Stimulated activated CD4-positive, alpha-beta T cell treated with anti-CD3 and anti-CD28 coated beads, TNF-alpha, amount 100 ng/mL, for 4 hours (primary cell): Measurements from ENCODE around the gene TPTE.
"Not testable (repeated sequence)": the region's sequence is repeated elsewhere in the genome, so short reads cannot be mapped to it uniquely, and the experiment has no call there.

Source experiments
- DNase-seq, 3 experiments: peaks; one replicate each; pipeline ENCODE4 v3.0.0-alpha.2; 2020; ENCODE audit warnings: low read depth in 3 of 3

The TPTE gene

GRCh38 chr21:10521091-10521598 lies at the start of gene TPTE:
TPTE (plus strand) TSS chr21:10521583; CDS start chr21:10538724, 17,141 bp downstream.
- no peak for DNase-seq

- not testable (repeated sequence) for DNase-seq
Observed at GRCh38 chr21:10471999-10472398, 49.4 kb upstream of the TPTE start.

GRCh38 chr21:10477794-10478193 lies 43.6 kb upstream of the TPTE start:
- not testable (repeated sequence) for DNase-seq

GRCh38 chr21:10479875-10480274 lies 41.5 kb upstream of the TPTE start:
- not testable (repeated sequence) for DNase-seq

GRCh38 chr21:10484864-10485263 lies 36.5 kb upstream of the TPTE start:
- not testable (repeated sequence) for DNase-seq

- not testable (repeated sequence) for DNase-seq
Observed at GRCh38 chr21:10490453-10490852, 30.9 kb upstream of the TPTE start.

- no peak for DNase-seq
Observed at GRCh38 chr21:10511116-10511515, 10.3 kb upstream of the TPTE start.

GRCh38 chr21:10516889-10517288 lies 4.5 kb upstream of the TPTE start:
- DNase-seq, result not testable (repeated sequence)

- not testable (repeated sequence) for DNase-seq
Observed at GRCh38 chr21:10517904-10518303, 3.5 kb upstream of the TPTE start.

- not testable (repeated sequence) for DNase-seq
Observed at GRCh38 chr21:10521835-10522500, 585 bp downstream of the TPTE start.

GRCh38 chr21:10539956-10540355 lies 18.6 kb downstream of the TPTE start:
- DNase-seq, result no peak

GRCh38 chr21:10544376-10544775 lies 23.0 kb downstream of the TPTE start:
- not testable (repeated sequence) for DNase-seq

- not testable (repeated sequence) for DNase-seq
Observed at GRCh38 chr21:10547868-10548267, 26.5 kb downstream of the TPTE start.

- DNase-seq, result not testable (repeated sequence)
Observed at GRCh38 chr21:10548331-10548954, 27.1 kb downstream of the TPTE start.

GRCh38 chr21:10570803-10571202 lies 49.4 kb downstream of the TPTE start:
- not testable (repeated sequence) for DNase-seq

- not testable (repeated sequence) for DNase-seq
Observed at GRCh38 chr21:10574531-10575310, 53.3 kb downstream of the TPTE start.

GRCh38 chr21:10575311-10575667 lies 53.9 kb downstream of the TPTE start:
- DNase-seq, result no peak

GRCh38 chr21:10578910-10579309 lies 57.5 kb downstream of the TPTE start:
- not testable (repeated sequence) for DNase-seq

GRCh38 chr21:10589115-10589514 lies 67.7 kb downstream of the TPTE start:
- DNase-seq, result not testable (repeated sequence)

GRCh38 chr21:10607074-10607473 lies 85.7 kb downstream of the TPTE start:
- not testable (repeated sequence) for DNase-seq

- not testable (repeated sequence) for DNase-seq
Observed at GRCh38 chr21:10614285-10614684, 92.9 kb downstream of the TPTE start.

- DNase-seq, result not testable (repeated sequence)
Observed at GRCh38 chr21:10616061-10616460, 94.7 kb downstream of the TPTE start.
